Peyer's patch (tissue), 4 donors: ENCODE data around the gene EYS. TPM values are rescaled to one million over a fixed set of nuclear protein-coding genes. Genes with fewer than 3 reads are reported as not detected.

Experiments
- DNase-seq, 3 donors: peaks; one replicate each; pipeline ENCODE4 v3.0.0-alpha.2; 2017 to 2019
- H3K27ac ChIP-seq, 4 donors: fragments of 200-600 bp; sonication (generic); one replicate each; pipeline ENCODE4 v1.5.1; 2016 to 2019
- H3K27me3 ChIP-seq, 2 donors: fragments of 200-600 bp; sonication (generic); one replicate each; pipeline ENCODE4 v1.5.1; 2019
- H3K36me3 ChIP-seq, 3 donors: fragments of 200-600 bp; sonication (generic); one replicate each; pipeline ENCODE4 v1.5.1; 2016 to 2019
- H3K4me1 ChIP-seq, 4 donors: fragments of 200-600 bp; sonication (generic); one replicate each; pipeline ENCODE4 v1.5.1; 2016 to 2019
- H3K4me3 ChIP-seq, 4 donors: fragments of 200-600 bp; sonication (generic); 1 replicate in 3 of 4; 2 replicates in 1 of 4; pipeline ENCODE4 v1.5.1; 2016 to 2019; ENCODE audit warnings: mild to moderate bottlenecking in 1 of 4
- H3K9me3 ChIP-seq, 4 donors: fragments of 200-600 bp; sonication (generic); one replicate each; pipeline ENCODE4 v1.5.1; 2016 to 2019; ENCODE audit warnings: mild to moderate bottlenecking in 1 of 4
- CTCF ChIP-seq, 6 experiments: fragments of 450-650 bp in 4 of 6; fragments of 200-600 bp in 2 of 6; sonication (generic) in 1 of 6; IDR thresholded peaks; one replicate each; pipeline ENCODE4 v1.5.1; 2017 to 2019; ENCODE audit warnings: antibody characterized with exemption in 6 of 6, mild to moderate bottlenecking in 3 of 6, moderate library complexity in 1 of 6
- POLR2A ChIP-seq, 2 donors: fragments of 450-650 bp; IDR thresholded peaks; one replicate each; pipeline ENCODE4 v1.5.1; 2017; ENCODE audit warnings: antibody characterized with exemption in 2 of 2, mild to moderate bottlenecking in 2 of 2, moderate library complexity in 2 of 2
- total RNA-seq, 4 donors: library from RNA; depleted of rRNA; stranded (reverse); fragments of >200 nt; gene quantifications; one replicate each; pipeline ENCODE4 v1.1.0, GENCODE V29; 2016

Gene EYS
- total RNA-seq: 1 to 10 TPM in 1 of 4 donors, under 1 TPM in 2, not detected in 1; 0.13 to 1.5 (median 0.35) TPM

GRCh38 chr6:65707126-65707826 is at the start of gene EYS:
Gene EYS, minus strand, starts transcription at chr6:65707226. Its CDS starts 211,816 bp downstream, at chr6:65495410.
- H3K27me3 ChIP-seq: no peaks in the 10 kb centered on the region
- no peak for TF ChIP-seq CTCF (IDR thresholded peaks at IDR 0.05)
- H3K27ac ChIP-seq: no peak within 1 kb of the TSS
- H3K36me3 ChIP-seq: no peaks in the 10 kb centered on the region
- DNase-seq: no peak
- H3K4me1 ChIP-seq: no peaks in the 10 kb centered on the region
- no peak within 1 kb of the TSS for H3K4me3 ChIP-seq
- no peaks in the 10 kb centered on the region for H3K9me3 ChIP-seq

- DNase-seq: no peak
- Histone ChIP-seq H3K27ac (no peak overlapping the region), H3K9me3 (no peaks in the 10 kb centered on the region), H3K4me1 (no peaks in the 10 kb centered on the region), H3K27me3 (no peaks in the 10 kb centered on the region), H3K4me3 (no peak overlapping the region), H3K36me3 (no peaks in the 10 kb centered on the region)
- TF ChIP-seq CTCF (IDR thresholded peaks at IDR 0.05) (no peak), POLR2A (IDR thresholded peaks at IDR 0.05) (no peak)
Measured at GRCh38 chr6:65746302-65746701, 39.3 kb upstream of the EYS start.

GRCh38 chr6:65745614-65746013 is 38.6 kb upstream of the EYS start:
- Histone ChIP-seq H3K27ac (no peak overlapping the region), H3K27me3 (no peaks in the 10 kb centered on the region), H3K36me3 (no peaks in the 10 kb centered on the region), H3K4me3 (no peak overlapping the region), H3K4me1 (no peaks in the 10 kb centered on the region), H3K9me3 (no peaks in the 10 kb centered on the region)
- DNase-seq: no peak
- TF ChIP-seq POLR2A (IDR thresholded peaks at IDR 0.05) (no peak), CTCF (IDR thresholded peaks at IDR 0.05) (no peak)

- Histone ChIP-seq H3K36me3 (no peaks in the 10 kb centered on the region), H3K9me3 (no peaks in the 10 kb centered on the region), H3K4me1 (no peaks in the 10 kb centered on the region), H3K27me3 (no peaks in the 10 kb centered on the region), H3K27ac (no peak overlapping the region), H3K4me3 (no peak overlapping the region)
- TF ChIP-seq POLR2A (IDR thresholded peaks at IDR 0.05) (no peak), CTCF (IDR thresholded peaks at IDR 0.05) (no peak)
- no peak for DNase-seq
Measured at GRCh38 chr6:65728879-65729479, 22.0 kb upstream of the EYS start.

GRCh38 chr6:65719101-65719500 is 12.1 kb upstream of the EYS start:
- H3K4me3 ChIP-seq: no peak overlapping the region
- DNase-seq: no peak
- H3K9me3 ChIP-seq: peaks cover 0 to 3% (median 0%) of the 10 kb centered on the region in 4 donors
- TF ChIP-seq CTCF (IDR thresholded peaks at IDR 0.05) (no peak), POLR2A (IDR thresholded peaks at IDR 0.05) (no peak)
- no peaks in the 10 kb centered on the region for H3K36me3 ChIP-seq
- H3K27me3 ChIP-seq: no peaks in the 10 kb centered on the region
- no peaks in the 10 kb centered on the region for H3K4me1 ChIP-seq
- no peak overlapping the region for H3K27ac ChIP-seq
